Urinary bladder (tissue), 4 donors: ENCODE results near the gene C13orf46. TPM values are rescaled to one million over a fixed set of nuclear protein-coding genes. Genes with fewer than 3 reads are reported as not detected.

Experiments
- DNase-seq: peaks from one replicate; pipeline ENCODE4 v3.0.0-alpha.2; 2015; ENCODE audit errors: extremely low spot score
- H3K27ac ChIP-seq: one replicate; pipeline ENCODE4 v1.5.1; 2013; ENCODE audit warnings: low read depth, mild to moderate bottlenecking, moderate library complexity
- H3K36me3 ChIP-seq: one replicate; pipeline ENCODE4 v1.6.1; 2013; ENCODE audit warnings: mild to moderate bottlenecking, moderate library complexity; ENCODE audit not compliant: insufficient read depth
- H3K4me1 ChIP-seq: one replicate; pipeline ENCODE4 v1.6.1; 2013; ENCODE audit warnings: mild to moderate bottlenecking, moderate library complexity; ENCODE audit not compliant: insufficient read depth
- H3K4me3 ChIP-seq: one replicate; pipeline ENCODE4 v1.5.1; 2013; ENCODE audit warnings: low read depth, low read length
- WGBS: extraction: QIAGEN DNeasy Blood & Tissue Kit; methylation state at CpG from one replicate; pipeline ENCODE4 v1.1.7; 2013; 5-methylcytosine and 5-hydroxymethylcytosine counted together
- polyA plus RNA-seq: library from polyadenylated mRNA; stranded (reverse); fragments of 200-250 nt; gene quantifications from one replicate; pipeline ENCODE4 v1.2.3, GENCODE V29; 2013
- total RNA-seq: library from RNA; depleted of rRNA; stranded (reverse); fragments of >200 nt; gene quantifications from one replicate; pipeline ENCODE4 v1.2.3, GENCODE V29; 2014
- donor health status: healthy with polysubstance abuse.
- donor health status: healthy.

C13orf46 gene
- total and polyA plus RNA-seq, 2 donors: 0.38 to 0.85 TPM

DNA sequence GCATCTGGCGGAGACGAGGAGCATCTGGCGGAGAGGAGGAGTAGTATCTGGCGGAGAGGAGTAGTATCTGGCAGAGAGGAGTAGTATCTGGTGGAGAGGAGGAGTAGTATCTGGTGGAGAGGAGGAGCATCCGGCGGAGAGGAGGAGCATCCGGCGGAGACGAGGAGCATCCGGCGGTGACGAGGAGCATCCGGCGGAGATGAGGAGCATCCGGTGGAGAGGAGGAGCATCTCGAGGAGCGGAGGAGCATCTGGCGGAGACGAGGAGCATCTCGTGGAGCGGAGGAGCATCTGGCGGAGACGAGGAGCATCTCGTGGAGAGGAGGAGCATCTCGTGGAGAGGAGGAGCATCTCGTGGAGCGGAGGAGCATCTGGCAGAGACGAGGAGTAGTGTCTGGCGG lies 18.6 kb downstream of the C13orf46 start:
- WGBS: 93% methylated on average over 29 of the region's 29 CpGs
- H3K4me1 ChIP-seq: no peaks in the 10 kb centered on the region
- no peak for DNase-seq

DNA sequence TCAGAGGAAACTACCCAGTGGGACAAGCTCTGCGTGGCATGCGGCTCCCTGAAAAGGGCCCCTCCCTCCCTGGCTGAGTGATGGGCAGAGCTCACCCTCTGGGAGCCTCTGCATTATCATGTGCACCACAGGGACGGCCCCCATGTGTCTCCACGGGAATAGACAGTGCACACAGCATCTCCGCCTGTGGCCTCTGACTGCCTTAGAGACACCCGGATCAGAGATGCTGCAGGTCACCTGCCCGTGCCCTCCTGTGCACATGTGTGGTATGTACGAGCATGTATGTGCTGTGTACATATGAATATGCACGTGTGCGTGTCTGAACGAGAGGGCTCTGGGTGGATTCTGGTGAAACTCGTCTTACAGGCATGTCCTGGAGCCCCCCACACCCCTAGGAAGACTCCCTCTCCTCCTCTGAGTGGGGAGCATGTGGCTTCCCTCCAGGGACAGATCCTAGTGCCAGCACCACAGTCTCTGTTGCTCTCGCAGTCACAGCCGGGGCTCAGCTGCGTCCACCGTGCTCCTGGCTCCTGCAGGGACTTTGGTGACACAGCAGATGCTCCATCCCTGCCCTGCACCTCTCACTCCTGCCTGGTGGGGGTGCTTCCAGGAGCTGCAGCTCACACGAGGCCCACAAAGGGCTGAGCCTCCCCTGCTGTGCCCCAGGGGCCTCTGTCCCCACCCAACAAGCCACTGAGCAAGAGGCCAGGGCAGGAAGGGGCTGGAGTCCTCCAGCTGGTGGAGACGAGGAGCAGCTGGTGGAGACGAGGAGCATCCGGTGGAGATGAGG lies 19.6 kb downstream of the C13orf46 start:
- Histone ChIP-seq H3K36me3 (peaks cover 3% of the 10 kb centered on the region), H3K4me1 (no peaks in the 10 kb centered on the region), H3K27ac (no peak overlapping the region), H3K4me3 (no peak overlapping the region)
- 81% methylated on average over 20 of the region's 20 CpGs for WGBS
- no peak for DNase-seq

More for the DNA sequence above, 18.6 kb downstream of the C13orf46 start:
- H3K4me3 ChIP-seq: no peak overlapping the region
- peaks cover 3% of the 10 kb centered on the region for H3K36me3 ChIP-seq
- no peak overlapping the region for H3K27ac ChIP-seq

DNA sequence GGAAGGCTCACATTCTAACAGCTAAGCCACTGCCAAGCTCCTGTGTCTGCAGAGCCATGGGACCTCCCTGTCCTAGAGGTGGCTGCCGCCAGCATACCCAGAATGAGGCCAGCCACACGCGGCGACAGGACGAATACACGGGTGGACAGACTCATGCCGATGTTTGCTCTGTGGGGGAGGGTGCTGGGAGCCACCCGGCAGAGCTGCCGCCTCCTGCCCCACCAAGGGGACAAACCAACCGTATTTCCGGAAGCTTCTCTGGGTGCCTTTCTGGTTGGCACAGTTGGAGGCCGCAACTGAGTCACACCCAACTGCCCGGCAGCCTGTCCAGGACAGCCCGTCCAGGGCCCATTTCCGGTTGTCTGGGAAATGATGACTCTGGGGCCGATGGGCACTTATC lies 20.3 kb downstream of the C13orf46 start:
- no peak overlapping the region for H3K4me3 ChIP-seq
- no peaks in the 10 kb centered on the region for H3K4me1 ChIP-seq
- H3K36me3 ChIP-seq: peaks cover 3% of the 10 kb centered on the region
- WGBS: 92% methylated on average over 16 of the region's 16 CpGs
- no peak for DNase-seq
- no peak overlapping the region for H3K27ac ChIP-seq

DNA sequence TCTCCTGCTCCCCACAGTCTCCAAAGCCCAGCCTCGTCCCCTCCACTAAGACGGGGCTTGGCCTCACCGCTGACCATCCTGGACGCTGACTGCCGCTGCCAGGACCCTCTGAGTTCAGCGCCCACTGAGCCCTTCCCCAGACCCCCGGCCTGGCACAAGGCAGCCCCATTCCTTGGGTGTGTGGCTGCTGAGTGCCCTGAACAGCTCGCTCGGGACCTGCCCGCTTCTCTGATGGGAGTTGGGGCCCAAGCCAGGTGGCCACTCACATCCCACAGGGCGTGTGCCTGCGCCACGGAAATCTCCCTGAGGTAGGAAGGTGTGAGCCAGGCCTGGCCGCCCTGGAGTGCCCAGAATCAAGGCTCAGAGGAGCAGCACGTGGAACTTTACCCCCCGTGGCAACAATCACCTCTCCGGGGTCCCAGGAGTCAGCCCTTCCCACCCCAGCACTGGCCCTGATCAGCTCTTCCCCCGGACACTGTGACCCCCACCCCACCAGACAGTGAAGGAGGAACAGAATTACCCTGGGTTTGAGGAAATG lies 20.8 kb downstream of the C13orf46 start:
- 92% methylated on average over 18 of the region's 18 CpGs for WGBS
- peaks cover 3% of the 10 kb centered on the region for H3K36me3 ChIP-seq
- no peak overlapping the region for H3K27ac ChIP-seq
- H3K4me1 ChIP-seq: no peaks in the 10 kb centered on the region
- no peak for DNase-seq
- H3K4me3 ChIP-seq: no peak overlapping the region

DNA sequence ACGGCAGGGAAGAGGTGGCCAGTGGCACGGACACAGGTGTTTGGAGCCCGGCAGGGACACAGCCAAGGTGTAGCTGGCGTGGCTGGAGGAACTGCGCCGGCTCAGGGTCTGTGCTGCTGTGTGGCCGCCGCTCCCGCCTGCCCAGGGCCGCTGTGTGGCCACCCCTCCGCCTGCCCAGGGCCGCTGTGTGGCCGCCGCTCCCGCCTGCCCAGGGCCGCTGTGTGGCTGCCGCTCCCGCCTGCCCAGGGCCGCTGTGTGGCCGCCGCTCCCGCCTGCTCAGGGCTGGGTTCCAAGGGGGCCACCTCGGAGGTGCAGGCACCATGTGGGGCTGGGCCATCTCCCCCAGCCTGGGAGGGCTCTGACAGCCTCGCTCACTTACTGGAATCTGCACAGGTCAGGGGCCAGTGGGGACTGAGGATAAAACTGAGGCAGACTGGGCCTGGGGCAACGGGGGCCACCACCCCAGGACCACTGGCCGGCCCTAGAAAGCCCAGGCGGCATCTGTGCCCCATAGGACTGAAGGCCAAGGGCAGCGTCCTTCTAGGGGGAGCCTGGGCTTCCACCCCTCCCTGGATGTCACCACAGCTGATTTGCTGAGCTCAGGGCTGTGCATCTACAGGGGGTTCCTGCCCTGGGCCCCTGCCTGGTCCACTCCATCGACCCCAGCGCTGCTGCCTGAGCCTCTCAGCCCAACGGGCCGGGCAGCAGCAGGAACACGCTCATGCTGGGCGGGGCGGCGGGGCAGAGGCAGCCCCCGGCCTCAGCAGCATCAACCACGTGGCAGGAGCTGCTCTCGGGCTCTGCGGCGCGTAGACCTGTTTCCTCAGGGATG lies 21.5 kb downstream of the C13orf46 start:
- Histone ChIP-seq H3K4me1 (no peaks in the 10 kb centered on the region), H3K4me3 (no peak overlapping the region), H3K27ac (no peak overlapping the region), H3K36me3 (peaks cover 3% of the 10 kb centered on the region)
- no peak for DNase-seq
- WGBS: 90% methylated on average over 42 of the region's 42 CpGs

DNA sequence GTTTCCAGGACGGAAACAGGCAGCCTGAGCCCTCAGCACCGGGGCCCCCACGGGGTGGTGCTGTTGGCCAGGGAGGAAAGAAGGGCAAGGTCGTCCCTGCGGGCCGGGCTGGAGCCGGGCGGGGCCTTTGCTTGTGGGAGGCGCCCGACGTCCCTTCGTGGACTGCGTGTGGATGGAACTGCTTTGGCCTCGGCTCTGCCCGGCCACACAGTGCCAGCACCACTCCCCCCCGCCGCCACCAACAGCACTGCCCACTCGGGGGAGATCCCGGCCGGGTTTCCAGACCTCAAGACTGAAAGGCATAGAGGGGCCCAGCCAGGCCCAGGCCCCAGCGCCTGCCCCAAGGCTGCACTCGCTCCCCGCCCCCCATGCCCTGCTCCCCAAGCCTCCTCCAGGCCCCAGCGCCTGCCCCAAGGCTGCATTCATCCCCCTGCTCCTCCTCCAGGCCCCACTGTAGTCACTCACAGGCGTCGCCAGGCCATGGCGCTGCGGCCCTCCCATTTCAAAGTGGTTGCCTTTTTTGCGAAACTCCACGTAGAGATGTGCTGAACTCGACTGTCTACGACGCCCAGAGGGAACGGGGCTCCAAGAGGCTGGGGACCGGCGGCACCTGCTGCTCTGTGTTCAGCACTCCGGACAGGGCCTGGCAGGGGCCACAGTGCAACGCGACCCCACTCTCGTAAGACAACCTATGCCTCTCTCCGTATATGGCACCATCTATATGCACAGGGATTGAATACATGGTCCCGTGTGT lies 22.5 kb downstream of the C13orf46 start:
- H3K4me1 ChIP-seq: no peaks in the 10 kb centered on the region
- WGBS: 39% methylated on average over 42 of the region's 42 CpGs
- no peak overlapping the region for H3K4me3 ChIP-seq
- H3K27ac ChIP-seq: no peak overlapping the region
- H3K36me3 ChIP-seq: peaks cover 3% of the 10 kb centered on the region
- no peak for DNase-seq

DNA sequence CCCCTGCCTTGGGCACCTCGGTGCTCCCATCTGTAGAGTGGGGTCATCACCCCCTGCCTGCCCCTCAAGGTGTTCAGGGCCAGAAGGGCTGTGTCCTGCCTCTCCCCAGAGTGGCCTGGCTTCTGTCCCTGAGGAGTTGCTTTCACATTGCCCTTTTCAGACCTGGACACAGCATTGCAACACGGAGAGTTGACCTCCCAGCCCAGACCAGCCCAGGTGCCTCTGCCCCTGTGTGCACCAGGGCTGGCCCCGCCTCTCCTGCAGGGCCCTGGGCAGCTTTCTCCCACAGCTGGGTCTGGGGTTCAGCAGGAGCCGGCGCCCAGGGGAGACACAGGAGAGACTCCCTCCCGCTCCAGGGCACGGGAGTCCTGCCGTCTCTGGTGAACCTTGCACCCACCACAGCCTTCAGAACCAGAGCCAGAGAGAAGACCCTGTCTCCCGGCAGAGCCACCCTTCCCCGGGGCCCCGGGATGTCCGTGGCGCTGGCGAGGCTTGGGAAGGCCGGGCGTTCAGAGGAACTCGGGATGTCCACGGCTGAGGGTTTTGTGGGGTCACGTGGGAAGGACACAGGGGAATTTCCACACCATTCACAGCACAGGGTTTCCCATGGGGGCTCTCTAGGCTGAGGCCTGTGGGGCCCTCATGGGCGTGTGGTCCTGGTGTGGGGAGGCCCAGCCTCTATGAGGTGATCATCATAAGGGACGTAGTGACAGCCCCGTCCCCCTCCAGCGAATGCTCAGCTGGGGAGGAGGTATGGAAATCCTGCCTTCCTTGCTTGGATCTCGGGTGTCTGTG lies 23.2 kb downstream of the C13orf46 start:
- no peaks in the 10 kb centered on the region for H3K4me1 ChIP-seq
- no peak for DNase-seq
- WGBS: 70% methylated on average over 24 of the region's 24 CpGs
- H3K36me3 ChIP-seq: peaks cover 3% of the 10 kb centered on the region
- H3K27ac ChIP-seq: no peak overlapping the region
- H3K4me3 ChIP-seq: no peak overlapping the region

DNA sequence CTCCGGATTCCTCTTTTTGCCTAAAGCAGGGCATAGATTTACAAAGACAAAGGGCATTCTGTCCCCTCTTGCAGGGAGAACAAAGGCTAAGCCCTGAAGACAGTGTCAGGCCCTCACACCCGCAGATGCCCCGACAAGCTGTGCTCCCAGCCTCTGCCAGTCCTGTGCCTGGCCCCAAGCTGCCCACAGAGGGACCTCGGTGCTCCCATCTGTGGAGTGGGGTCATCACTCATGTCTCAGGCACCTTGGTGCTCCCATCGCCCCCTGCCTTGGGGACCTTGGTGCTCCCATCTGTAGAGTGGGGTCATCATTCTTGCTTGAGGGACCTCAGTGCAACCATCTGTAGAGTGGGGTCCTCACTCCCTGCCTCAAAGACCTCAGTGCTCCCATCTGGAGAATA lies 24.3 kb downstream of the C13orf46 start:
- H3K4me1 ChIP-seq: no peaks in the 10 kb centered on the region
- no peak overlapping the region for H3K27ac ChIP-seq
- no peak overlapping the region for H3K4me3 ChIP-seq
- peaks cover 3% of the 10 kb centered on the region for H3K36me3 ChIP-seq
- no peak for DNase-seq
- WGBS: 96% methylated on average over 5 of the region's 5 CpGs

DNA sequence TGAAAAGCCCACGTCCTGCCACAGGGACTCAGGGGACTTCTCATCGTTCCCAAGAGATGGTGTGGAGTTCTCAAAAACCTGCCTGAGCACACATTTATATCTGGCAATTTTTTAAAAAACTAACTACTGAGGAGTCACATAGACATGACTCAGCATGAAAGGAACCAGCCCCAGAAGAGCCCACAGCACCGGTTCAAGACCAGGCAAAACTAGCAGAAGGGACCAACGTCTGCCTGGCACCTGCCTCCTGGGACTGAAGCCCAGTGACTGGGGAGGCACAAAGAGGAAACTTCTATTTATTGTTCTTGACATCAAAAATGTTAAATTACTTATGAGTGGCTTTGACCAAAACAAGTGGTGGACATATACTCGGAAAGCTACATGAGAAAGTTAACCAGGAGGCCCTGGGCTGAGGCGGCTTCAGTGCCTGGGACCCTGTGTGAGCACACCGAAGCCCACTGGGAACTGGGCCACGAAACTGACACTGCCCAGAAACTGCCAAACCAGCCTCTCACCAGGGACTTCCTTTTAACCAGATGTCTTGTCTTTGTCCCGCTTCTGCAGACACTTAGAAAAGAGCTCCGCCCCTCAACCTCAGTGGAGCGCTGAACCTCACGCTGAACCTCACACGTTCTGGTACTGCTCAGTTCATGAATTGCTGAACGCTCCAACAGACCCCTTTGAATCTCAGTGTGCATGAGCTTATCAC lies 25.7 kb downstream of the C13orf46 start:
- Histone ChIP-seq H3K36me3 (no peaks in the 10 kb centered on the region), H3K4me1 (no peaks in the 10 kb centered on the region), H3K27ac (no peak overlapping the region), H3K4me3 (no peak overlapping the region)
- WGBS: 79% methylated on average over 14 of the region's 14 CpGs
- DNase-seq: no peak

DNA sequence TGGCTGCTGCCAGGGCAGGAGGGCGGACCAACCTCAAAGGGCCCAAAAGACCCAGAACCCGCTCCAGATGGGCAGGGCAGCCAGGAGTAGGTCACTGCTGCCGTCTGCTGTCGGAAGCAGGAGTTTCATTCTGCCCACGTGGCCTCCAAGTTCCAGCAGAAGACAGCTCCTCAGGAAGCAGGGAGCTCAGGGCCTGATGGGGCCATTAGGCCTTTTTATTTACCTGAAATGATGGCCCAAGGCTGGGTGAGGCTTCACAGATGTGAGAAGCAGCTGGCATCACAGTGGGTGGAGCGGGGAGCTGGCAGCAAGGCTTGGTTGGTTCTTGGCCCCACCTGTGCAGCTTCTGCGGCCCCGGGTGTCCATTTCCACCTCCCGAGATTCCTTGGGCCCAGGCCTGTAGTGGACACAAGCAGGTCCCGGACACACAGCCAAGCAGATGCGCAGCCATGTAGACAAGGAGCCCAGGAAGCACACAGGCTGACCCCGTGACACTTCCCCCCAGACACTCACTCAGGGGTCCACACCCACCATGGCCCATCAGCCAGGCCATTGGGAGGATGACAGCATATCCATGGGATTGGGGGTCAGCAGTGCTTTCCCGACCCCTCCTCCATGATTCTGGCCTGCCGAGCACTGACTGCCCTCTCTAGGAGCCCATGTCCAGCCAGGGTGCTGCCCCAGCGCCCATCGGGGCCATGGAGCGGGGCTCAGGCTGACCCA lies 26.4 kb downstream of the C13orf46 start:
- Histone ChIP-seq H3K27ac (no peak overlapping the region), H3K36me3 (no peaks in the 10 kb centered on the region), H3K4me1 (no peaks in the 10 kb centered on the region), H3K4me3 (no peak overlapping the region)
- no peak for DNase-seq
- 71% methylated on average over 17 of the region's 17 CpGs for WGBS

DNA sequence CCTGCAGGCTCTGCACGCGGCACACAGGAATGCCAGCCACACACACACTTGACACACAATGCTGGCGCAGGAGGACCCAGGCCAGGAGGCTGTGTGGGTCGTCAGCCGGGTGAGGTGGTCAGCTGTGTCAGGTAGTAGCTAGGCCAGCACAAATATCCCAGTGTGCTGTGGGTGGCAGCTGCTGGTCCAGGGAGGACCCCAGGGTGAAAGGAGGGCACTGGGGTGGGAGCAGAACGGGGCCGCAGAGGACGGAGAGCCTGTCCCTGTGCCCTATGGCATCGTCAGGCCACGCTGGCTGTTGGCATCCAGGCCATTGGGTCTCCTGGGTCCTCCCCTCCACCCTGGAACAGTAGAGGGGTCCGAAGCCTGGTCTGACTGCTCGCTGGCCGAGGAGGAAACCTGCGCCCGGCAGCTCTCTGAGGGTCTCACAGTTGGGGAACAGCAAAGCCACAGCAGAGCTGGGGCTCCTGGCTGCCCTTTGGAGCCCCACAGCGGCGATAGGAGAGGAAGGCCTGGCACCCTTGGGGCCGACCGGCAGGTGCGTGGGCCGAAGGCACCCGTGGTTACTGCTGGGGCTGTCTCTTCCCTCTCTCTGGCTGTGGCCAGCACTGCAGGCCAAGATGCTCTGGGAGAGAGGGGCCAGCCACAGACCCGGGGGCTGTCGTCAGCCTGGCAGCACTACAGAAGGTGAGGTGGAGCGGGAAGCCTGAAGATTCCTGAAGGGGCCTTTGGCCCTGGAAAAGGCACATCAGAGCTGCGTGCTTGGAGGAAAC lies 27.3 kb downstream of the C13orf46 start:
- no peak for DNase-seq
- no peaks in the 10 kb centered on the region for H3K36me3 ChIP-seq
- no peak overlapping the region for H3K27ac ChIP-seq
- H3K4me3 ChIP-seq: no peak overlapping the region
- H3K4me1 ChIP-seq: no peaks in the 10 kb centered on the region
- 88% methylated on average over 26 of the region's 26 CpGs for WGBS
